GM19468 (cell line): Measurements from ENCODE around the gene CD276.

Source experiments
- ATAC-seq: cut with Tn5 transposase; IDR thresholded peaks from one replicate; pipeline ENCODE4 v1.9.1; 2021; ENCODE audit warnings: mild to moderate bottlenecking, moderate library complexity, moderate number of reproducible peaks; ENCODE audit not compliant: unreplicated experiment; ENCODE audit errors: extremely low read depth

CD276 gene

GRCh38 chr15:73744293-73744692 is 60.1 kb downstream of the CD276 start:
- ATAC-seq = no peak

DNA sequence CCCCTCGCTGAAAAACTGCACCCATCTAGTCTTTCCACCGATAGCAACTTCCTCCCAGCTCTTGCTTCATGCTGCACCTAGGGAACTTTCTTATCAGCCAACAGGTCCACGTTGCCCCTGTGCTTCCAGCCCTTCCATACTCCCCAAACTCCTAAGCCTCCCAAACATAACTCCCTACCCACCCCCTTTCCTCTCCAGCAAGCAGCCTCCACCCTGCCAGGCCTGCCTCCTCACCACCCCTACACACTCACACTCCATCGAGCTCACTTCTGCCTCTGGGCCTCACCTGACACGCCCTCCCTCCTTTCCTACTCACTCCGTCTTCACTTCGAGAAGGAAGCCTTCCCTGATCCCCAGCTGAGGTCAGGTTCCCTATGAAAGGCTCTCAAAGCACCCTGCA is 60.9 kb downstream of the CD276 start:
- ATAC-seq = no peak

GRCh38 chr15:73746261-73746660 is 62.1 kb downstream of the CD276 start:
- no peak for ATAC-seq

- no peak for ATAC-seq
Observed at GRCh38 chr15:73746883-73747282, 62.7 kb downstream of the CD276 start.

DNA sequence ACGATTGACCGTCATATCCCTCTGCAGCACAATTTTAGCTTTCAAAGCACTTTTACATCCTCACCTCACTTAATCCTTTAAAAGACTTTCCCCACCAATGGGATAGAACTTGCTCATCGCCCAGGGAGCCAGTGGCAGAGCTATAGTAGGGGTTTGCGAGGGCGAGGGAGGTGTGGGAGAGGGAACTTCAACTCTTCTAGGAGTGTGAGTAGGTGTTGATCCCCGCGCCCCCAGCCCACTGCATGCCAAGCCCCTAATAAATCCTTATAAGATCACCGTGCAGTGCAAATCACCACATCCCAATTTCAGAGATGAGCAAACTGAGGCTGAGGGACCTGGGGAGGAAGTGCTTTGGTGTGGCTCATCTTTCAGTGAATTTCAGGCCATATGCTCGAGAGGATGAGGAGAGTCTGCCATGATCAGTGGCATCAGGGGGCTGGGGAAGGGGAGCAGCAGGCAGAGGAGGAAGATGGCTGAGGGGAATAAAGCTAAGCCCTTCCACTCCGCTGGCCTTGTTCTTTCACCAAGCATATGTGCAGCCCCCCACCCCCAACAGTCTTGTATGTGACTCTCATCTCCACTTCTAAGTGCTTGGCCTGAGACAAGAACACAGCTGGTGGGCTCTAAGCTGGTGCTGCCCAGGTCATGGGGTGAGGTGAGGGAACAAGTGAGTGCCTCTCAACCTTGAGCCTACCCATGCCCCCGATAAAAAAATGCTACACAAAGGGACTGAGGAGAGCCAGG is 63.8 kb downstream of the CD276 start:
- ATAC-seq = no peak

- no peak for ATAC-seq
Observed at GRCh38 chr15:73748730-73749129, 64.5 kb downstream of the CD276 start.

DNA sequence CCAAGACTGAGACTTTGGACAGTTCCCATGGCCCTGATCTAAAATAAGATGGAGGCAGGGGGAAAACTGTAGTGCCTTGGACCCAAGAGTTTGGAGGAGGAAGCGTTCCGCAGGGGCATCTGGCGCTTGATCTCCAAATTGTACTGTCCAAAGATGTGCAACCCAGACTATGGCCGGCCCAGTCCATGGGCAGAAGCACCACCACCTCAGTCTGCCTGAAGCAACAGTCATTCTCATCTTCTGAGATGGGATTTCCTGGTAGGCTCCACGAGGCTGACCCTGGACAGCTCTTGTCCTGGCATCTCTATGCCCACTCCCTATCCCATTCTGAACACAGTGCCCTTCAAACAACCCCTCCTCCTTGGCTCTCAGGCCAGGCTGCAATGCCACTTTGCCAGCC is 65.3 kb downstream of the CD276 start:
- no peak for ATAC-seq

GRCh38 chr15:73749971-73750370 is 65.8 kb downstream of the CD276 start:
- ATAC-seq = no peak

- ATAC-seq = no peak
Observed at GRCh38 chr15:73750438-73750837, 66.3 kb downstream of the CD276 start.

DNA sequence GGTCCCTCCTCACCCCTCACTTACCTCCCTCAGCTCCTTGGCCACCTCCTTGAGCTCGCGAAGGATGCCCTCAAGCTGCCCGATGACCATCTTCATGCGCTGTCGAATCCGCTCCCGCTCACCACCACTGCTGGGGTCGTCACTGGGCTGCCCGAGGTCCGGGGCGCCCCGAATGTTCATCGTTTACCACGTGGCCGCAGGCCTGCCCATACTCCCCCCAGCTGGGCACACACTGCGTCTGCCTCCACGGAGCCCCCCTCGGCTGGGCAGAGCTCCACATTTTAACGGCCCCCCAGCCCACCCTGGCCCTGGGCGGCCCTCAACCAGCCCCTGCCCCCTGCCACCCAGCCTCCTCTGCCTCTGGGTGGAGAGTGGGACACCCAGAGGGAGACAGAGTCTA is 66.8 kb downstream of the CD276 start:
- no peak for ATAC-seq

GRCh38 chr15:73751511-73751898 is 67.3 kb downstream of the CD276 start:
- ATAC-seq = no peak

- no peak for ATAC-seq
Observed at GRCh38 chr15:73751899-73752805, 68.0 kb downstream of the CD276 start.

- no peak for ATAC-seq
Observed at GRCh38 chr15:73752806-73753193, 68.6 kb downstream of the CD276 start.

- no peak for ATAC-seq
Observed at GRCh38 chr15:73753250-73754130, 69.3 kb downstream of the CD276 start, which contains the start of gene INSYN1. TSS of gene INSYN1 (minus strand) at chr15:73753351. CDS start at chr15:73751130, 2,221 bp downstream.

DNA sequence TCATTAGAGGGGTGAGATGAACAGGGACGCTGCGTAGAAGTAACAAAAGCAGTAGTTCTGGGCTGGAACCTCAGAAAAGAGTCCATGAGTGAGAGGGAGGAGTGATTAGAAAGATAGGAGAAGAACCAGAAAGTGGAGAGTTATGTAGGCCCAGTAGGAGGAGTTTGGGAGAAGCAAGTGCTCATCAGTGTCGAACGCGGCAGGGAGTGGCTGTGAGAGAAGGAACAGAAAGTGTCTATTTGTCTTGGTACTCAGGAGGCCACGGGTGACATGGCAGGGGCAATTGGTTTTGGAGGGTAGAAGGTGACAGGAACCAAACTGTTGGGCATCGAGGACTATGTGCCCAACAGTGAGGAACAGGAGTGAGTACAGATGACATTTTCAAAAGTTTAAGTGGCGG is 70.3 kb downstream of the CD276 start:
- no peak for ATAC-seq

DNA sequence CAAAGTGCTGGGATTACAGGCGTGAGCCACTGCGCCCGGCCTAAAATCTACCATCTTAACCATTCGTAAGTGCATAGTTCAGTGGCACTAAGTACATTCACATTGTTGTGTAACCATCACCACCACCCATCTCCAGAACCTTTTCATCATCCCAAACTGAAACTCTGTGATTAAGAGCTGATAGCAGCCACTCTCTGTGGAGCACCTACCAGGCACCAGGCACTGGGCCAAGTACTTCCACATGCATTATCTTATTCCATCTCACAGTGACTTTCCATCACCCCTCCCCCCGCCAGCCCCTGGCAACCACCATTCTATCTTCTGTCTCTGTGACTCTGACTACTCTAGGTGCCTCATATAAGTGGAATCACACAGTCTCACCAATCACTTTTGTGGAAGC is 71.3 kb downstream of the CD276 start:
- ATAC-seq = no peak

DNA sequence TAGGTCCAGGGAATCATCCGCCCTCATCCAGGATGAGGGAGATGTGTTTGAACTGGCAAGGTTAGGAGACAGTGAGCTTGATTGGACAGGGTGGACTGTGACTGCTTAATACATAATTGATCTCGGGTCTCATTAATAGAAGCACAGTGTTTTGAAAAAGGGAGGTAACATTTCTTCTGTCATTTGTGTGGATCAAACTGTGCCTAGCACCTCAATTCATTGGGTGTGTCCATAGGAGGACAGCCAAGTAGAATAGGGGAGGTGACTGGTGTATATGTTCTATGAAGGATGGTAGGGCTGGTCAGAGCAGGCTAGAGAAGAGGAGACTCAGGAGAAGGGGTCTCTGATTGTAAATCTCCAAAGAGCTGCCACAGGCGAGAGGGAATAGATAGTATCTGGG is 71.8 kb downstream of the CD276 start:
- ATAC-seq = no peak

- ATAC-seq = no peak
Observed at GRCh38 chr15:73756390-73756789, 72.2 kb downstream of the CD276 start.

GRCh38 chr15:73756947-73757513 is 72.8 kb downstream of the CD276 start:
- no peak for ATAC-seq

DNA sequence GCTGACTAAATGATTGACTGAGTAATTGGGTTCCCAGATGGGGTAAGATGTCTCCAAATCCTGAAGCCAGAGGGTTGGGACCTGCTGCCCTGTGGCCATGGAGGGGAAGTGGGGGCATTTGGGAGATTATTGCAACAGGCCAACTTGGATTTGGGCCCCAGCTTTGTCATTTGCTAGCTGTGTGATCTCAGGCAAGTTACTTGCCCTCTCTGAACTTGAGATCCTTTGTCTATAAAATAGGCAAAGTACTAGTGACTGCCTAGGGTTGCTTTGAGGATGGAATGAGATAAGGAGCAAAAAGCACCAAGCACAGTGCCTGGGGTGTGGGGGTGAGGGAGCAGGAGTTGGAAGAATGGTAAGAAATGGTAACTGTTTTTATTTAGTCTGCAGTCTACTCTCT is 73.4 kb downstream of the CD276 start:
- ATAC-seq = no peak
